Astrocyte (in vitro differentiated cells and primary cell): ENCODE data around the gene DNAAF5.

Source experiments
- CTCF ChIP-seq: IDR thresholded peaks from 2 replicates; pipeline ENCODE4 v1.5.1; 2011; ENCODE audit warnings: low read depth, mild to moderate bottlenecking, inconsistent platforms, low read length, moderate library complexity; ENCODE audit not compliant: insufficient read depth
- EZH2 ChIP-seq: IDR thresholded peaks from 2 replicates; pipeline ENCODE4 v1.6.1; 2012; ENCODE audit warnings: mild to moderate bottlenecking, low read length, inconsistent platforms; ENCODE audit not compliant: insufficient read depth

GRCh38 chr7:728602-729001 is 2.1 kb downstream of the DNAAF5 start:
- no peak for TF ChIP-seq CTCF
- no peak for TF ChIP-seq EZH2
